ENCODE results near the gene TGFBR1.

DNA sequence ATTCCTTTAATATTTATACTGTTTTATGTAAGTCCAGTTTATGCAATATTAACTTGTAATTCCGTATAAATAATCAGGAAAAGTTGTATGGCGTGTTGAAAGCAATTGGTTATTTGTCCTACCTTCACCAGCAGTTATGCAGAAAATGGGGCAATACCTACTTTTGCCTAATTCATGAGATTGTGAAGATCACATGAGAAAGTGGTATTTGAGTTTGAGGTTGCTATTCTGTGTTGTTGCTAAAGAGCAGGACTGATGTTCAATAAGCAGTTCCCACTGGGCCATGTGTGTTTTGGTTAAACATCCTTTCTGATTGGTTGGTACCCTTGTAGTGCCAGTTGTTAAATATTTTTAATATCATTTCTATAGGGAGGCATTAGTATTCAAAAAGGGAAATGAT, 3.2 kb downstream of the TGFBR1 start:
- TF ChIP-seq, protein P1, sequence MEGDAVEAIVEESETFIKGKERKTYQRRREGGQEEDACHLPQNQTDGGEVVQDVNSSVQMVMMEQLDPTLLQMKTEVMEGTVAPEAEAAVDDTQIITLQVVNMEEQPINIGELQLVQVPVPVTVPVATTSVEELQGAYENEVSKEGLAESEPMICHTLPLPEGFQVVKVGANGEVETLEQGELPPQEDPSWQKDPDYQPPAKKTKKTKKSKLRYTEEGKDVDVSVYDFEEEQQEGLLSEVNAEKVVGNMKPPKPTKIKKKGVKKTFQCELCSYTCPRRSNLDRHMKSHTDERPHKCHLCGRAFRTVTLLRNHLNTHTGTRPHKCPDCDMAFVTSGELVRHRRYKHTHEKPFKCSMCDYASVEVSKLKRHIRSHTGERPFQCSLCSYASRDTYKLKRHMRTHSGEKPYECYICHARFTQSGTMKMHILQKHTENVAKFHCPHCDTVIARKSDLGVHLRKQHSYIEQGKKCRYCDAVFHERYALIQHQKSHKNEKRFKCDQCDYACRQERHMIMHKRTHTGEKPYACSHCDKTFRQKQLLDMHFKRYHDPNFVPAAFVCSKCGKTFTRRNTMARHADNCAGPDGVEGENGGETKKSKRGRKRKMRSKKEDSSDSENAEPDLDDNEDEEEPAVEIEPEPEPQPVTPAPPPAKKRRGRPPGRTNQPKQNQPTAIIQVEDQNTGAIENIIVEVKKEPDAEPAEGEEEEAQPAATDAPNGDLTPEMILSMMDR (IDR thresholded peaks at IDR 0.05), result no peak
- no peak for TF ChIP-seq POLR2A (IDR thresholded peaks at IDR 0.05)
